Endometrial microvascular endothelial cells (primary cell): ENCODE data around the gene SNRPA. TPM values are rescaled to one million over a fixed set of nuclear protein-coding genes. Genes with fewer than 3 reads are reported as not detected.

ENCODE experiments used
- in situ Hi-C: cut with HindIII; loops from 2 replicates; pipeline ENCODE4 v1.10.0; 2017; ENCODE audit warnings: low sequenced_read_pairs, low pct_unique_long_range_greater_than_20kb; ENCODE audit errors: inconsistent ontology term
- total RNA-seq: library from RNA; depleted of rRNA; stranded (reverse); fragments of >200 nt; gene quantifications from one replicate; pipeline ENCODE4 v1.2.3, GENCODE V29; 2015; ENCODE audit errors: inconsistent ontology term

SNRPA gene
- 80.3 TPM for total RNA-seq

- in situ Hi-C loops = no loop called here
These were observed at the start of gene SNRPA for GRCh38 chr19:40750874-40751537. SNRPA (plus strand) TSS chr19:40751203; CDS start chr19:40751409, 206 bp downstream.

DNA sequence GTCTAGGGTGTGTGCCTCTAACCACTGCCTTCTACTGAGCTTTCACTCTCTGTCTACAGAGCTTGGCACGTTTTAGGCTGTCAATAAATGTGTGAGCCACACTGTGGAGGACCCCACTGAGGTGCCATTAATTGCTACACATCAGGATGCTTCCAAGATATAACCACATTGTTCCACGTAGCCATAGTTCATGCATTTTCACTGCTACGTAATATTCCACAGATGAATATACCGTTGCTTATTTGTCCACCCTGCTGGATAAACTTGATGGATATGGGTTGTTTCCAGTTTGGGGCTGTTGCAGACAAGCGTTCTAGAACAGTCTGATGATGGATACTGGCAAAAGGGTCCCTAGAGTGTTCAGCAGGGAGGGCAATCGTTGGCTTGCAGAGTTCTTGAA is 49.2 kb upstream of the SNRPA start:
- in situ Hi-C loops = no loop called here

GRCh38 chr19:40702337-40703012 is 48.5 kb upstream of the SNRPA start:
- in situ Hi-C loops = no loop called here

DNA sequence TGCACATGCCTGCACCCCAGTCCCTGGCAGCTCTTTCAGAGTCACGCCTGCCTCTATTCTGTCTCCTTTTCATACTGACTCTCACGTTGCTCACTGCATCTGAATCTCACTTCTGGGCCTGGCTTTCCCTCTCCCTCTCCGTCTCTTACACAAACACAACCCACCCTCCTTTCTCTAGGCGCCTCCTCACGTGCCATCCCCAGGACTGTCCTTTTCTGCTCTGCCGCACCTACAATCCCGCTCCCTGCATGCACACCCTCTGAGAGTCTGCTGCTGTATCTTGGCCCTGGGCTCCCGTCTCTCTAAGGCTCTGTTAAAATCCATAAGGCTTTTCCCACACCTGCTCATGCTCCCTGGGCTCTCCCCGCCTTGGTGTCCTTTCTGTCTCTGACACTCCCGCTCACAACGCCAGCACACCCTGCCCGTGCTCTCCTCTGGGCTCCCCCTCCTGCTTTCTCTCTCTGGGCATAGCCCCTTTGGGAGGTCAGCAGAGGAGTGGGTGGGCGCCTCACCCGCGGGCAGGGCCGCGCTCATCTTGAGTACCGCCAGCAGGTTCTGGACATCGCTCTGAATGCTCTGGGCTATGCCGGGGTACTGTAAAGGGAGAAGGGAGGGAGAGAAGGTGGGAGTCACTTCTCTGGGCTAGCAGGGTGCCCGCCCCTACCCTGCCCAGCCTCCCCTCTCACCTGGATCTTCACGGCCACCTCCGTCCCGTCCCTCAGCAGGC is 47.8 kb upstream of the SNRPA start:
- in situ Hi-C loops = no loop called here

- in situ Hi-C loops = no loop called here
These were observed 46.3 kb upstream of the SNRPA start for GRCh38 chr19:40704491-40705361.

GRCh38 chr19:40705362-40705651 is 45.7 kb upstream of the SNRPA start:
- in situ Hi-C loops = no loop called here

- in situ Hi-C loops = no loop called here
These were observed 44.9 kb upstream of the SNRPA start for GRCh38 chr19:40705950-40706619.

- in situ Hi-C loops = no loop called here
These were observed 43.4 kb upstream of the SNRPA start for GRCh38 chr19:40707615-40708014.

GRCh38 chr19:40709817-40710216 is 41.2 kb upstream of the SNRPA start:
- in situ Hi-C loops = no loop called here

- in situ Hi-C loops = no loop called here
These were observed 37.1 kb upstream of the SNRPA start for GRCh38 chr19:40713939-40714338.

DNA sequence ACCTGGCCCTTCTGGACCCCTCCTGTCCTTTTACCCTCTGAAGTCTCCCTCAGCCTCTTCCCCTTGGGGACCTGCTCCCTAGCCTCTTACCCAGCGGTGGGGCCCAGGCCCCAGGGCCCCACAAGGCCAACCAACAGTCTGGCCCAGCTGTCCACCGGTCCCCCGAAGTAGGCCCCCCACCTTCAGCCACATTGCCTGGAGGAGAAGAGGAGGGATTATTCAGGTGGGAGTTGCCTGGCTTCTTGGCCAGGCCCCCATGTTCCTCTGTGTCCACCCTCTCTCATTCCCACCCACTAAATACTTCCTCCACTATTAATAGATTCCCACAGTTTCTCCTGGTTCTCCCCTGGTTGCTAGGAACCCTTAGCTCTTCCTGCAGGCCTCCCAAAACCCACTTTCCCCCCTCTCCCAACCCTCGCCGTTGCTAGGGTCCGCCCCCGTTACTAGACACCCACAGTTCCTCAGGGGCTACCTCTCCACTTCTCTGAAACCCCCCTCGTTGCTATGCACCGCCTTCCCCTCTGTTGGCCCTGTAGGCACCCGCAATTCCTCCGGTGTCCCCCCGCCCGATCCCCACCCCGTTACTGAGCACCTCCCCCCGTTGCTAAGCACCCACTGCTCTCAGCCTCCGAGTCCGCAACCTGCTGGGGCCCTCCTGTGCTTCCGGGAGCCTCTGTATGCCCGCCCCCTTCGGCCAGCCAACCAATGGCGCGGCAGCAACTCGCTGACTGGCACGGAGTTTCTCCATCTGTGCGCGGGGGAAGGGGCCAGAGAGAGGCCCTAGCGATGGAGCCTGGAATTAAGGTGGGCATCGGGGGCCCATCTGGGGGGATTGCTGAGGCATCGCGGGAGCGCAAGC is 36.3 kb upstream of the SNRPA start:
- in situ Hi-C loops = no loop called here

DNA sequence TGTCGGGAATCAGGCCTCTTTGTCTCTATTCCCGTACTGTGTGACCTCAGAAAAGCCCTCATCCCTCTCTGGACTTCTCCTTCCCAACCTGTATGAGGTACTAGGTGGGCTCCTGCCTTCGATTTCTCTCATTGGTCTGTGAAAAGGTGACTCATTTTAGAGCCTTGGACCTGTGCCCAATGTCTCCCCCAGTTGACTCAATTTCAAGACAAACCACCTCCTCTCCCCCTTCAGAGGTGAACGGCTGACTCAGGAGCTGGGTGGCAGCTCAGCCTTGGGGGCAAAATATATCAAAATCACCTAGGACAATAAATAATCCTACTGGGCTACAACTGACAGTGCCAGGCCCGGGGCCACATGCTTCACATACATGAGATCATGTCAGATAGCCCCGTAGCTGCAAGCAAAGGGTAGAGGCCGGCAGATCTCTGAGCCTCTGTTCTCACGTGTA is 34.9 kb upstream of the SNRPA start:
- in situ Hi-C loops = no loop called here

- in situ Hi-C loops = no loop called here
These were observed 34.3 kb upstream of the SNRPA start, which contains the start of the genes COQ8B and ITPKC for GRCh38 chr19:40716482-40717324. COQ8B (minus strand) TSS chr19:40716886; CDS start chr19:40714632, 2,254 bp downstream. ITPKC (plus strand) TSS chr19:40717112; CDS start chr19:40717136, 24 bp downstream.

- in situ Hi-C loops = no loop called here
These were observed 33.6 kb upstream of the SNRPA start for GRCh38 chr19:40717325-40717879.

DNA sequence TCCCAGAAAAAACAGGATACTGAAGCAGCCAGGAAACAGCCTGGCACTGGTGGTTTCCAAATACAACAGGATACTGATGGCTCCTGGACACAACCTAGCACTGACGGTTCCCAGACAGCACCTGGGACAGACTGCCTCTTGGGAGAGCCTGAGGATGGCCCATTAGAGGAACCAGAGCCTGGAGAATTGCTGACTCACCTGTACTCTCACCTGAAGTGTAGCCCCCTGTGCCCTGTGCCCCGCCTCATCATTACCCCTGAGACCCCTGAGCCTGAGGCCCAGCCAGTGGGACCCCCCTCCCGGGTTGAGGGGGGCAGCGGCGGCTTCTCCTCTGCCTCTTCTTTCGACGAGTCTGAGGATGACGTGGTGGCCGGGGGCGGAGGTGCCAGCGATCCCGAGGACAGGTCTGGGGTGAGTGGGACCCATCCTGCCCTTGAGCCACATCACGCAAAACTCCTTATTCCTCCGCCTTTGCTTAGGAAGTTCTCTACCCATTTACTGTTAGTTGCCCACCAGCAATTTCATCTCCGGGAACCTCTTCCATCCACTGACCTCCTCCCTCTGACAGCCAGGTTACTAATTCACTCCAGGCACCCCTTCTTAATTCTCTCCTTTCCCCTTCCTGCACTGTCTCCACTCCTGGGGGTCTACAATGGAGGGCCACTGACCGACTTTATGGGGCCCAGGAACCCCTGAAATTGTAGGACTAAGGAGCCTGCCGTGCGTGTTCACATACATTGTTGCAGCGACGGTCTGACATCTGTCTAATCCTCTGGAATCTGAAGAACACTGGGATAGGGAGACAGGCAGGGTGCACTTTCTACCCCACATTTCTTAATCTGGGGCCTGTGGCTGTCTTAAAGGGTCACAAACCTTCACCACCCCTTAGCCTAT is 32.9 kb upstream of the SNRPA start:
- in situ Hi-C loops = no loop called here
